NCI-H2196 (cell line): ENCODE results near the gene PAXX.
"Not testable (repeated sequence)": the region's sequence is repeated elsewhere in the genome, so short reads cannot be mapped to it uniquely, and the experiment has no call there.

Experiments
- DNase-seq: peaks from one replicate; lab custom pipeline; 2025; ENCODE audit not compliant: unreplicated experiment; lab: John Stamatoyannopoulos, UW

PAXX gene

GRCh38 chr9:137000177-137000930, 8.1 kb downstream of the PAXX start:
- DNase-seq: no peak

- no peak for DNase-seq
These were observed 9.8 kb downstream of the PAXX start for GRCh38 chr9:137001857-137002645.

GRCh38 chr9:137002646-137003041, 10.4 kb downstream of the PAXX start:
- DNase-seq: no peak

- not testable (repeated sequence) for DNase-seq
These were observed 12.1 kb downstream of the PAXX start for GRCh38 chr9:137004285-137004684.

- DNase-seq: no peak
These were observed 14.1 kb downstream of the PAXX start for GRCh38 chr9:137006116-137007003.

- DNase-seq: peak; percentile 43
These were observed 15.0 kb downstream of the PAXX start for GRCh38 chr9:137007108-137007815.

GRCh38 chr9:137007816-137008270, 15.6 kb downstream of the PAXX start:
- DNase-seq: no peak

- no peak for DNase-seq
These were observed 16.1 kb downstream of the PAXX start for GRCh38 chr9:137008312-137008711.

GRCh38 chr9:137009217-137009616, 17.0 kb downstream of the PAXX start:
- no peak for DNase-seq

- DNase-seq: no peak
These were observed 17.9 kb downstream of the PAXX start for GRCh38 chr9:137009938-137010732.

GRCh38 chr9:137011156-137011555, 18.9 kb downstream of the PAXX start:
- DNase-seq: no peak

GRCh38 chr9:137011907-137012675, 19.9 kb downstream of the PAXX start:
- DNase-seq: no peak

- DNase-seq: no peak
These were observed 20.7 kb downstream of the PAXX start for GRCh38 chr9:137012694-137013570.

- DNase-seq: no peak
These were observed 21.3 kb downstream of the PAXX start for GRCh38 chr9:137013571-137013940.

GRCh38 chr9:137014166-137014565, 21.9 kb downstream of the PAXX start:
- DNase-seq: no peak

GRCh38 chr9:137014776-137015539, 22.7 kb downstream of the PAXX start:
- no peak for DNase-seq

GRCh38 chr9:137015540-137015930, 23.3 kb downstream of the PAXX start:
- DNase-seq: no peak
